Hepatocyte (in vitro differentiated cells): ENCODE data around the gene ETNPPL.

Experiments
- EZH2 ChIP-seq: fragments of 200-600 bp; sonication (generic); IDR thresholded peaks from 2 replicates; pipeline ENCODE4 v1.6.1; 2016; ENCODE audit warnings: antibody characterized with exemption, mild to moderate bottlenecking, borderline replicate concordance
- EZH2phosphoT487 ChIP-seq: fragments of 200-600 bp; sonication (generic); IDR thresholded peaks from one replicate; pipeline ENCODE4 v1.6.1; 2018; ENCODE audit warnings: antibody characterized with exemption, mild to moderate bottlenecking, low read depth, moderate library complexity; ENCODE audit not compliant: unreplicated experiment, severe bottlenecking
- TF ChIP-seq, protein P1 (sequence below): fragments of 200-600 bp; sonication (generic); IDR thresholded peaks from 2 replicates; pipeline ENCODE4 v1.5.1; 2016; ENCODE audit warnings: antibody characterized with exemption, mild to moderate bottlenecking; ENCODE audit not compliant: poor library complexity

DNA sequence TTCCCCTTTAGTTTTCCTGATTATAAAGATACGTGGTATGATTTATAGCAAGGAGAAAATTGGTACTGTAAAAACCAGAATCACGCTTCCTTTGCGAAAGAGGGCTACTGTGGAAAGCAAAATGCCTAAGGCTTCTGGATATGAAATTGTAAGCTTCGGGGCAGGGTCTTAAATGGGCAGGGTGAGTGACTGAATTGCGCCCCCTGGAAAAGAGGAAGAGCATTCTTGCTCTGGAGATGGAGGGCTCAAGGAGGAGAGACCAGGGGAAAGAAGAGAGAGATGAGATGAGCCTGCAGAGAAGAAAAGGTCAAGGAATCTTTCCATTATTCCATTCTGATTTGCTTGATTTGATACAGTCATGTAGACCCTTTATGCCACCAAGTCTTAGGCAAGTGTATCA, 13.1 kb upstream of the ETNPPL start:
- TF ChIP-seq EZH2 (no peak), EZH2phosphoT487 (no peak)
- TF ChIP-seq, protein P1, sequence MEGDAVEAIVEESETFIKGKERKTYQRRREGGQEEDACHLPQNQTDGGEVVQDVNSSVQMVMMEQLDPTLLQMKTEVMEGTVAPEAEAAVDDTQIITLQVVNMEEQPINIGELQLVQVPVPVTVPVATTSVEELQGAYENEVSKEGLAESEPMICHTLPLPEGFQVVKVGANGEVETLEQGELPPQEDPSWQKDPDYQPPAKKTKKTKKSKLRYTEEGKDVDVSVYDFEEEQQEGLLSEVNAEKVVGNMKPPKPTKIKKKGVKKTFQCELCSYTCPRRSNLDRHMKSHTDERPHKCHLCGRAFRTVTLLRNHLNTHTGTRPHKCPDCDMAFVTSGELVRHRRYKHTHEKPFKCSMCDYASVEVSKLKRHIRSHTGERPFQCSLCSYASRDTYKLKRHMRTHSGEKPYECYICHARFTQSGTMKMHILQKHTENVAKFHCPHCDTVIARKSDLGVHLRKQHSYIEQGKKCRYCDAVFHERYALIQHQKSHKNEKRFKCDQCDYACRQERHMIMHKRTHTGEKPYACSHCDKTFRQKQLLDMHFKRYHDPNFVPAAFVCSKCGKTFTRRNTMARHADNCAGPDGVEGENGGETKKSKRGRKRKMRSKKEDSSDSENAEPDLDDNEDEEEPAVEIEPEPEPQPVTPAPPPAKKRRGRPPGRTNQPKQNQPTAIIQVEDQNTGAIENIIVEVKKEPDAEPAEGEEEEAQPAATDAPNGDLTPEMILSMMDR = no peak
